GM18508 (cell line): ENCODE data around the gene DHRS4.
A peak's percentile ranks its signal among the peaks of the same experiment; 100 is the strongest.
"Not testable (repeated sequence)": the region's sequence is repeated elsewhere in the genome, so short reads cannot be mapped to it uniquely, and the experiment has no call there.

Experiments
- ATAC-seq: cut with Tn5 transposase; IDR thresholded peaks from one replicate; pipeline ENCODE4 v1.9.1; 2021; ENCODE audit warnings: moderate number of reproducible peaks; ENCODE audit not compliant: insufficient read depth, unreplicated experiment

DHRS4 gene

DNA sequence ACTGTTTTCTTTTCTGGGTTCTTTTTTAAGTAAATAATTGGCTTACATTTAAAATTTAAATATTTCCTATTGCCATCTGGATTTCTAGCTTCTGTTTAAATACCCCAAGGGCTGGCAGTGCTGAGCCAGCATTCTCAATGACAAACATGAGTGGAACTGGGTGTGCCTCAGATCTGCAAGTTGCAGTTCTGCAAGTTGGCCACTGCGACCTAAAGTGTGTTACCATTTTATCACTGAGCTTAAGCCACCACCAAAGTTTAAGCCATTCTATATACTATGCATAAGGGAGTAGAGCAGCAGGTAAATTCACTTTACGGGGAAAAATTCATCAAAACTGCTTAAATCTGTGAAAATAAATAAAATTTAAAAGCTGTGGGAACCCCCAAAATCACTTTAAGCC, 23.6 kb downstream of the DHRS4 start:
- not testable (repeated sequence) for ATAC-seq

DNA sequence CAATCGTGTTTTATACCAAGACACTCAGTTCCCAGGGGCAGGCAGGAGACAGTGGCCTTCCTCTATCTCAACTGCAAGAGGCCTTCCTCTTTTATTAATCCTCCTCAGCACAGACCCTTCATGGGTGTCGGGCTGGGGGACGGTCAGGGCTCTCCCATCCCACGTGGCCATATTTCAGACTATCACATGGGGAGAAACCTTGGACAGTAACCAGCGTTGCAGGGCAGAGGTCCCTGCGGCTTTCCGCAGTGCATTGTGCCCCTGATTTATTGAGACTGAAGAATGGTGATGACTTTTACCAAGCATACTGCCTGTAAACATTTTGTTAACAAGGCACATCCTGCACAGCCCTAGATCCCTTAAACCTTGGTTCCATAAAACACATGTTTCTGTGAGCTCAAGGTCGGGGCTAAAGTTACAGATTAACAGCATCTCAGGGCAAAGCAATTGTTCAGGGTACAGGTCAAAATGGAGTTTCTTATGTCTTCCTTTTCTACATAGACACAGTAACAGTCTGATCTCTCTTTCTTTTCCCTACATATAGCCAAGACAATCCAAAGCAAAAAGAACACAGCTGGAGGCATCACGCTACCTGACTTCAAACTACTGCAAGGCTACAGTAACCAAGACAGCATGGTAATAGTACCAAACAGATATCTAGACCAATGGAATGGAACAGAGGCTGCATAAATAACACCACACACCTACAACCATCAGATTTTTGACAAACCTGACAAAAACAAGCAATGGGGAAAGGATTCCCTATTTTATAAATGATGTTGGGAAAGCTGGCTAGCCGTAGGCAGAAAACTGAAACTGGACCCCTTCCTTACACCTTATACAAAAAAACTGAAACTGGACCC, 28.6 kb downstream of the DHRS4 start:
- ATAC-seq: not testable (repeated sequence)

DNA sequence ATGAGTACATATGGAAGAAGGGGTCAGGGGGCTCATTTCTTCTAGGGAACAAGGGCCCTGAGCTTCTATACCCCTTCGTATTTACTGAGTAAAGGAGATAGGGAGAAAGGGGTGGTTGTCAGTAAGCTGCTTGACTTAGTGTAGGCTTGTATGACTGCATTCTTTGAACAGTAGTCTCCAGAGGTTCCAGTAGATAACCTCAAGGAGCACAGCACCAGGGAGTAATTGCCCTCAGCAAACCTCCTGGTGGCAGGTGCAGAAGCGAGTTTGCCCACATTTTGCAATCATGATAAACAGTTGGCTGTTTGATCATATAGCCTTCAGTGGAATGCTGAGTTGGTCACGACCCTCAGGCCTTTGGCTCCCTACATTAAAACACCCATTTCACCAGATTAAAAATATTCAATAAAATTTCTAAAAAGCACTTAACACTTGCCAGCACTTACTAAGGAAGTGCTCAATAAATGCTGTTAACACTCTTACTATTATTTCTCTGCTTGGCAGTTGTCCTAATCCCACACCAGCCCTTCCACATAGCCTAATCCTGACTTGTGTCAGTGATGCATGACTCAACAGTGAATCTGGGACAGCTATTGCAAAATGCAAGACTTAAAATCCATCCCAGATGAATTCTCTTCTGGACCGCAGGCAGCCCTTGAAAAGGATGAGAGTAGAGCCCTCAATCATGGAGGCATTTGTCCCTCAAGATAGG, 31.5 kb downstream of the DHRS4 start:
- no peak for ATAC-seq

DNA sequence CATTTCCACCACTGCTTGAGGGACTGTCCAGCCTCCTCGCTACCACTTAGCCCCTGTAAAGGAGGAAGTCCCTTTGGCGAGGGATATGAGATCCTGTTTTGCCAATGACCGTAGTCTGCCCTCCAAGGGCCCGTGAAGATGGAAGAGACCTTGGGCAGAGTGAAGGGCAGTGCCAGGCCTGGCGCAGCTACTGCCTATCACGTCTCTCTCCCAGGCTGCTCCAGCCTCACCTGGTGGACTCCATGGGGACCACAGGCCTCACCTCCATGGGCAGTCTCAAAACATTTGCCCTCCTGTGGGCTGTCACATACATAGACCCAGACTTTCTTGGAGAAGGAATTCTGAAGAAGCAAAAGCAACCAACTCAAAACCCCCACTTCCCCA, 34.6 kb downstream of the DHRS4 start:
- ATAC-seq: not testable (repeated sequence)

DNA sequence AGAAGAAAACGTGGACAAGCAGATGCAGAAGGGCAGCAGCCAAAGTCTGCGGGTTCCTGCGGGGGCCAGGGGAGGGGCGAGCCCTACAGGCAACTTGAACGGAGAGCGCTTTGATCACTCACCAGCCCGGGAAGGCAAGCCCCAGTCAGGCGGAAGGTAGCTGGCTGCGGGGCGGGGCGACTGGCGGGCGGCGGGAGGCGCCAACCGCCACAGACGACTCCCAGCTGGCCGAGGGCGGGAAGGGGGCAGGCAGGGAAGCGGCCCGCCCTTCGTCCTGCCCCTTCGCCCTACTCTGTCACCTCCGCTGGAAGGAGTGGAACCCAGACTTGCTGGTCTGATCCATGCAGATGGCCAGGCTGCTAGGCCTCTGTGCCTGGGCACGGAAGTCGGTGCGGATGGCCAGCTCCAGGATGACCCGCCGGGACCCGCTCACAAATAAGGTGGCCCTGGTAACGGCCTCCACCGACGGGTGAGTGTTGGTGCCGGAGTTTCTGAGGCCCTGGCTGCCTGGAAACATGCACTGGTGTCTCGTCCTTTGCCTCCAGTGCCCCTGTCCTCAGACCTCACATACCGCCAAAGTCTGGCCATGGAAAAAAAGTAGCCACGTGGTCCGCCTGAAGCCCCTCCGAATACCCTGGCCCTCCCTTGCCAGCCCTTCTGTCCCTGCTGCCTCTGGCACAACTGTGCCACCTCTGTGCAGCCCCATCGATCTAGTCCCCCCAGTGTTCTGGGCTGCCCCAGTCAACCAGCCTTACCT, 35.2 kb downstream of the DHRS4 start, which contains the start of gene DHRS4L2:
Gene DHRS4L2, plus strand, starts transcription at position 323 of the 757 bp plus-strand sequence. Its CDS starts 19 bp downstream, at position 342.
- peak; percentile 39 for ATAC-seq

DNA sequence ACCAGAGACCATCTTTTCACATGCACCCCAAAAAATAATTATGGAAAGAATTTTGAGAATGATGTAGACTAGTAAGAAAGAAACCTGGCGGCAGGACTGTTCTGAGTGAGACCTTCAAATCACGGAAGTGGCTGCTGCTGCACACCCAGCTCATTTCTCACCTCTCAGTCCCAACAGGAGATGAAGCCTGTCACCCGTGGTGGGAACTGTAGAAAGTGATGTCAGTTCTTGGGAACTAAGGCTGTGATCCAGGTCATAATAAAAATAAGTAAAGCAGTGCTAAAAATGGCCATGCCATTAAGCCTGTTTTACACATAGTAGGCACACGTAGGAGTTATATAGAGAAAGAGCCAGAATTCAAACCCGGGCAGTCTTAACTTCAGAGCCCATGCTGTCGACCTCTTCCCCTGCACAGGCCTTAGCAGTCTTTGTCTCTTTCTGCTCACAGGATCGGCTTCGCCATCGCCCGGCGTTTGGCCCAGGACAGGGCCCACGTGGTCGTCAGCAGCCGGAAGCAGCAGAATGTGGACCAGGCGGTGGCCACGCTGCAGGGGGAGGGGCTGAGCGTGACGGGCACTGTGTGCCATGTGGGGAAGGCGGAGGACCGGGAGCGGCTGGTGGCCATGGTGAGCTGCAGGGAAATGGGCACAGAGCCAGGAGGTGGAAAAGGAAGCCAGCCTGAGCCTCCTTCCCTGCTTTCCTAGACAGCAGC, 36.3 kb downstream of the DHRS4 start:
- not testable (repeated sequence) for ATAC-seq

DNA sequence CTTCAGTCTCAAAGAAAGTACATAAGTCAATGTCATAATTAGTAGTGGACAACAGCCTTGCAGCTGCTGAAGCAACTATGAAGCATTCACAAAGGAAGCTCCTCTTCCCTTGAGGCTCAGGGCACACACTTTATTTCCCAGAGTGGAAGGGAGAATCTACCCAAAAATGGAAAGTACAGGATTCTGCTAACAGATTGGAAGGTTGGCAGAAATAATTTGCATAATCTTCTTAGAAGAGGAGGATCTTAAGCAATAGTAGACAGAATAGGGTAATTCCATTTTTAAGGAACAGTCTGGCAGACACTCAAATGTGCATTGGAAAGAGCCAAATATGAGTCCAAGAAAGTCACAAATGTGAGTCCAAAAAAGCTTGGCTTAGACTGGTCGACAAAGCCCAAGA, 37.4 kb downstream of the DHRS4 start:
- ATAC-seq: not testable (repeated sequence)

DNA sequence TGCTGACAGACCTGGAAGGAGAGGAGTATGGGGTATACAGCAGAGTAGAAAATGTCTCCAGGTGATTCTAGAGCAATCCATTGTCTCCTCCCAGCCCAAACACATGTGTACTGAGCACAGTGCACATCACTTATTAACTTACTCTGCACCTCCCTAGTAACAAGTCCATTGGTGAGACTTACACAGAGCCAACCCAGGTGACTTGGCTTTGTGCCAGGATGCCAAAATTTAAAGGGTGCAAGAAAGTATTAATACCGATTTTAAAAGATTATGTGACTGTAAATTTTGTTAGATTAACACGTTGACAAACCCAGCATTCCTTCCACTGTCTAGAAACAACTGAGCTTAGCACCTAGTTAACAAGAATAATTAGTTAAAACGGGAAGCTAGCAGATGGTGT, 39.5 kb downstream of the DHRS4 start:
- not testable (repeated sequence) for ATAC-seq

DNA sequence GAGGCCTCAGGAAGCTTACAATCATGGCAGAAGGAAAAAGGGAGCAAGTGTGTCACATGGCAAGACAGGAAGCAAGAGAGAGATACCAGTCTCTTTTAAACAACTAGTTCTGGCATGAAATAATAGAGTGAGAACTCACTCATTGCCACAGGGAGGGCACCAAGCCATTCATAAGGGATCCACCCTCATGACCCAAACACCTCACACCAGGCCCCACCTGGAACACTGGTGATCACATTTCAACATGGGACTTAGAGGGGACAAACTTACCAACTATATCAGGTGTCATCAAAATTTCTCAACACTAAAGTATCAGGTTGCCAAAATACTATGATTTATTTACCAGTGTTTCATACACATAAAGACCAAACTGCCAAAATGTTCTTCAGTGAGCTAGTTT, 42.4 kb downstream of the DHRS4 start:
- ATAC-seq: not testable (repeated sequence)

DNA sequence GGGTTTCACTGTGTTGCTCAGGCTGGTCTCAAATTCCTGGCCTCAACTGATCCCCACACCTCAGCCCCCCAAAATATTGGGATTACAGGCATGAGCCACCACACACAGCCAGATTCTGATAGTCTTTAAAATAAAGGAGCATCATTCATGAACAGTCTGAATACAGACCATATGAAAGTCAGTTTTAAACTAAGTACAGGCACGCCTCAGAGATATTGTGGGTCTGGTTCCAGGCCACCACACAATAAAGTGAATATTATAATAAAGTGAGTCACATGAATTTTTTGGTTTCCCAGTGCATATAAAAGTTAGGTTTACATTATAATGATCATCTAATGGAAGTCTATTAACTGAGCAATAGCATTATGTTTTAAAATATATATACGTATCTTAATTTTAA, 43.3 kb downstream of the DHRS4 start:
- not testable (repeated sequence) for ATAC-seq

DNA sequence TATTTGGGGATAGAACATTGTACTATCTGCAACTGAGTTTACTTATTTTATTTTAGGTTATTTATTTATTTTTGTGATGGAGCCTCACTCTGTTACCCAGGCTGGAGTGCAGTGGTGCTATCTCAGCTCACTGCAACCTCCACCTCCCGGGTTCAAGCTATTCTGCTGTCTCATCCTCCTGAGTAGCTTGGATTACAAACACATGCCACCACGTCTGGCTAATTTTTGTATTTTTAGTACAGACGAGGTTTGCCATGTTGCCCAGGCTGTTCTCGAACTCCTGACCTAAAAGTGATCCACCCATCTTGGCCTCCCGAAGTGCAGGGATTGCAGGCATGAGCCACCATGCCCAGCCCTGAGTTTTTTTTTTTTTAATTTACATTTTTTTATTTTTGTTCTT, 46.1 kb downstream of the DHRS4 start:
- not testable (repeated sequence) for ATAC-seq

DNA sequence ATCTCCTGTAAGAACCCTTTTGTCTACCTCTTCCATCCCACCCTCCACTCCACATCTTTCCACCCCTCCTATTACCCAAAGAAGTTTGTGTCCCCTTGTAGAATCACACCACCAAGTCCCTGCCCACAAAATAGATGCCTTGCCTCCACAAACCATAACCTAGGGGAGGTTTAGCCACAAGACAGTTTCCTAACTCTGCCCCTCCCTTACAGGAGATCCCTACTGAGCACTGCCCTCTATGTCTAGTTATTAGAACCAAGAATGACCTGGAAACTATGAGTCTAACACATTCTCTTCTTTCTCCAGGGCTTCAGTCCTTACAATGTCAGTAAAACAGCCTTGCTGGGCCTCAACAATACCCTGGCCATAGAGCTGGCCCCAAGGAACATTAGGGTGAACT, 47.5 kb downstream of the DHRS4 start:
- ATAC-seq: not testable (repeated sequence)

DNA sequence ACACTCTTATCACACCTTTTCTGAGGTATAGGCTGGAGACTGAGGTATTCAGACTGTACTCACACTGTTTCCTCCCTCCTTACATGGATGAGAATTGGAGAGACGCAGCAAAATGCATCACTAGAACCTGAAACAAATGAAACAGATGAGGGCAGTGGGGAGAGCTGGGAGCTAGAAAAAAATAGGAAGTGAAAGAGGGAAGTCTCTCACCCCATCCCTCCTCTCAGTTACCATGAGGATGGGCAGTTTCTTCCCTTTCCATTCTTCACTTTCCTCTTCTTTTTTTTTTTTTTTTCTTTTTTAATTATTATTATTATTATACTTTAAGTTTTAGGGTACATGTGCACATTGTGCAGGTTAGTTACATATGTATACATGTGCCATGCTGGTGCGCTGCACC, 48.1 kb downstream of the DHRS4 start:
- not testable (repeated sequence) for ATAC-seq

DNA sequence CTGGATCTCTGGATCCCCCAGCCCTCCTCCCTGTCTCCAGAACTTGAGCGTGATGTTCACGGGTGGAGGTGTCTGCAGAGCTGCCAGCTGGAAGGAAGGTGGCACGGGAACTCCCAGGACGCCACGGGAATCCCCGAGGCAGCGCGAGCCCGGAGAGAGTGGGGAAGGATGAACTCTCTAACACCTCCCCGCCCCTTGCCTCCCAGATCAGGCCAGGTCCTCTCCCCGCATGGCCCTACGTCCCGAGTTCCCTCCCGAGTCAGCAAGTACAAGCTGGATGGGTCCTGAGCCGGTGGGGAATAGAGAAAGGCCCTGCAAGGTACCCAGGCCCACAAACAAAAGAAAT, 52.9 kb downstream of the DHRS4 start:
- ATAC-seq: not testable (repeated sequence)

DNA sequence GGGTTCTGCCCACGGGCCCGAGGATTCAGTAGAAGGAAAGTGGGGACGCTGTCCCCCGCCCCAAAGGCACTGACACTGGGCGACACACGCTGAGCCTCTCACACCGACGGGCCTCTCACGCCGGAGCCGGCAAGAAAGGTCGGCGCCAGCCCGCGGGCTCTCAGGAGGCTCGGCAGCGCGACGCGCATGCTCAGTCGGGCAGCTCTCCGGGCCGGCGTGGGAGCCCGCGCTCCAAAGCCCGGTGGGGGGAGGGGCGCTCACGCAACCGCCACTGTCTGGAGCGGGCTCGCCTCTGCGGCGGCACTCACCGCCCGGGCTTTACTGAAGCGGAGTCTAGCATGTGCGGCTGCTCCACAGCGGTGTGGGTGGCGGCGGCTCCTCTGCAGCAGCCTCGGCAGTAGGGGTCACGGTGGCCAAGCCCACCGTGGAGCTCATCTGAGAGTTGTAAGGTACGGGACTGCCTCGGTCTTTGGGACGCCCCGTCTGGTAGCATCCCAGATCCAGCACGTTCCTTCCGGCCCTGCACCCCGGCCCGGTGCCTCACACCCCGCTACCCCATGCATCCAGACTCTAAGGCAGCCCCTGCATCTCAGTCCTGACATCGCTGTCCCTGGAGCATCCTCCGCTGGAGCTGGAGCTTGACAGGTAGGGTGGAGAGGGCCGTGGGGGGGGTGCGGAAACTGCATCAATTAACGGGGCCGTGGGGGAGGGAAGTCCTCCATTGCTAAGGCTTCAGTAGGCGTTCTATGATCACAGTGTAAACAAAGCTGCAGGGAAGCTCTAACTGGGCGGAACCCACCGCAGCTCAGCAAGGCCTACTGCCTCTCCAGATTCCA, 53.5 kb downstream of the DHRS4 start:
- ATAC-seq: not testable (repeated sequence)

DNA sequence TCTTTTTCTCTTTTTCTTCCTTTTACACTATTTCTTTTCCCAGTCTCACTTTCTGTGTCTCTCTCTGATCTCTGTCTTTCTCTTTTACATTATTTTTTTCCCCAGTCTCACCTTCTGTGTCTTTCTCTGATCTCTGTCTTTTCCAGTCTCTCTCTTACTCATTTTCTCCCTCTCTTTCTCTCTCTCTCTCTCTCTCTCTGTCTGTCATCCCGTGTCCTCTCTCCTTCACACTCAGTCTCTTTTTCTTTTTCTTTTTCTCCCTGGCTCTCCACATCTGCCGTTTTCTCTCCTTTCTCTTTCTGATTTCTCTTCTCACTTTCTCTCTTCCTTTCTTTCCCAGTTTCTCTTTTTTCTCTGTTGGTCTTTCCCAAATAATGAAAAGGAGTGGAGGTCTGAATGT, 57.5 kb downstream of the DHRS4 start:
- no peak for ATAC-seq

DNA sequence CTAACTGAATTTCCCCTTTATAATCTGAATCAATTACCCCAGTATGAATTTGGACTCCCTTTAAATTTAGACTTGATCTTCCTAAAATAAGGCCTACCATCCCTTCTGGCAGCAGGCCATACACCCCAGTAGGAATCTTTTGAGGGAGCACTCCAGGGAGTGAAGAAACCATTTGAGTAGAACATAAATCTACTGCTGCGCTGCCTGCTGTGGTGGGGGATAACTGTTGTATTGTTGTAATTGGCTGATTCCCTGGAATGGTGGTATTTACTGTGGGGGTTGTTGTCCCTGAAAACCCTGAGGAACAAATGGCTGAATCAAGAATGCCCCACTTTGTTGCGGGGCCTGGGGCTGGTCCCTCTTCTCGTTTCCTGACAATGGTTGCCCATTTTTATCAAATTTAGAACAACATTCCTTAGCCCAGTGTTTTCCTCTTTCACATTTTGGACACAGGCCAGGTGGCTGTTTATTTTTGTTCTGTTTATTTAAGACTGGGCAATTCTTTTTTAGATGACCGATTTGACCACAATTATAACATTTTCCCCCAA, 59.2 kb downstream of the DHRS4 start:
- ATAC-seq: not testable (repeated sequence)

DNA sequence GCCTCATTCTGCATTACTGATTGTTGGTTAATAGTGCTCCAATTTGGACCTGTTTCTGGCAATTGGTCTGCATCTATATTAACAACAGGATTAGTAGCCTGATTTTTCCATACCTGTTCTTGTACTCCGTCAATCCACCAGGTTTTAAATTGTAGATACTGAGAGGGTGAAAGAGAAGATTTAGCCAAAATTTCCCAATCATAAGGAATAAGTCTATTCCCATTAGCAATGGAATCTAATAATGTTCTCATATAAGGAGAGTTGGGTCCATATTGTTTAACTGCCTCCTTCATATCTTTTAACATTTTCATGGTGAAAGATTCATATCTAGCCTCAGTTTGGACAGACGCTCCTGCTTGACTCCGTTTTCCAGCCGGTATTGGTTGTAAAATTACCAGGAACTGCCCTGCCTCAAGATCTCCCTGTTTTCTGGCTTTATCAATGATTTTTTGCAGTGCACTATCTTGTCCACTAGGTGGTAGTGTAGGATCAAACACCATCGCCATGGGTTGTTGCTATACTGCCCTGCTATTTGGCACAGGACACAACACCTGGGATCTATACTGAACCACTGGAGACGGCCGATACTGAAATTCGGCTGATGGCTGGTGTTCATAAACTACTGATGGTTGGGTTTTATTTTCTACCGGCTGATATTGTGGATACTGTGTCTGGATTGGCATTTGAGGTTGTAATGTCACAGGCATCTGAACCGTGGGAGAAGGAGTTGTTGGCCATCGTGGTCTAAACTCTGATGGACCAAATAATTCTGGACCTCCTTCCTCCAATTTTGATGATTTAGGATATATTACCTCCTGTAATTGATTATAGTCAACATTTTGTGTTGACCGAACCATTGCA, 60.3 kb downstream of the DHRS4 start:
- ATAC-seq: no peak
